GM12878 (cell line): ENCODE measurements around the gene MAFF. TPM values are rescaled to one million over a fixed set of nuclear protein-coding genes. Genes with fewer than 3 reads are reported as not detected.

ENCODE experiments used
- ATAC-seq: fragments of 200-7000 bp; cut with Tn5 transposase; 3 replicates; pipeline ENCODE4 v1.9.1; 2020; ENCODE audit warnings: mild to moderate bottlenecking, moderate library complexity
- BruUV-seq: library from RNA; stranded (reverse); fragments of 400-500 nt; replicated peaks from 2 replicates; lab custom pipeline; 2021; lab: Mats Ljungman, UMichigan
- CTCF ChIA-PET: fragments of 300-600 bp; sonication (Branson Sonifier 250); formaldehyde crosslinking; extraction: SDS; loops from one replicate; lab custom pipeline; 2021; ENCODE audit warnings: inconsistent platforms; lab: Yijun Ruan, JAX
- POLR2A ChIA-PET: fragments of 350-600 bp; formaldehyde crosslinking; extraction: SDS; loops from one replicate; lab custom pipeline; 2021; ENCODE audit warnings: inconsistent platforms; lab: Charles Lee
- RAD21 ChIA-PET: fragments of 300-600 bp; sonication (Branson Sonifier 250); formaldehyde crosslinking; loops from one replicate; lab custom pipeline; 2023; ENCODE audit warnings: antibody characterized with exemption; ENCODE audit not compliant: unreplicated experiment; lab: Charles Lee
- SMC1A ChIA-PET: fragments of 300-600 bp; sonication (Branson Sonifier 250); formaldehyde crosslinking; loops from one replicate; lab custom pipeline; 2023; ENCODE audit not compliant: unreplicated experiment, uncharacterized antibody; lab: Charles Lee
- DNase-seq: peaks from one replicate; pipeline ENCODE4 v3.0.0-alpha.2; 2011; ENCODE audit warnings: low read depth, low spot score
- FAIRE-seq: peaks from 3 replicates; lab custom pipeline; 2011; peaks lifted over from hg19 to GRCh38; lab: Jason Lieb, UNC
- H2AFZ ChIP-seq: 2 replicates; pipeline ENCODE4 v1.6.0; 2011; ENCODE audit warnings: low read depth, low read length, control low read depth; ENCODE audit not compliant: control insufficient read depth
- H3K27ac ChIP-seq: 2 replicates; pipeline ENCODE4 v1.5.1; 2011; ENCODE audit warnings: control low read depth; ENCODE audit not compliant: control insufficient read depth, insufficient read depth
- H3K27me3 ChIP-seq, 2 experiments: replicated peaks in 1 of 2; 2 replicates each; pipeline versions ENCODE4 v1.6.0 to v1.6.1; 2011; ENCODE audit warnings: low read length in 1 of 2; ENCODE audit not compliant: control insufficient read depth in 2 of 2, insufficient read depth in 2 of 2
- H3K36me3 ChIP-seq, 2 experiments: 2 replicates each; pipeline ENCODE4 v1.5.1; 2011; ENCODE audit warnings: low read length in 1 of 2; ENCODE audit not compliant: control insufficient read depth in 2 of 2, insufficient read depth in 2 of 2
- H3K4me1 ChIP-seq: 2 replicates; pipeline ENCODE4 v1.6.1; 2011; ENCODE audit warnings: mild to moderate bottlenecking, low read length, moderate library complexity, mixed read lengths; ENCODE audit not compliant: control insufficient read depth, insufficient read depth
- H3K4me2 ChIP-seq: 2 replicates; pipeline ENCODE4 v1.6.0; 2011; ENCODE audit warnings: control low read depth; ENCODE audit not compliant: control insufficient read depth, insufficient read depth
- H3K4me3 ChIP-seq: fragments of 200-600 bp; sonication (generic); 2 replicates; pipeline ENCODE4 v1.5.1; 2016
- H3K79me2 ChIP-seq: 2 replicates; pipeline ENCODE4 v1.6.0; 2011; ENCODE audit warnings: low read length; ENCODE audit not compliant: control insufficient read depth, insufficient read depth
- H3K9ac ChIP-seq: 2 replicates; pipeline ENCODE4 v1.8.0; 2011; ENCODE audit warnings: low read length, control low read depth, mixed read lengths; ENCODE audit not compliant: control insufficient read depth, insufficient read depth
- H3K9me3 ChIP-seq: replicated peaks from 3 replicates; pipeline ENCODE4 v1.5.1; 2011; ENCODE audit warnings: mild to moderate bottlenecking, low read length; ENCODE audit not compliant: control insufficient read depth, insufficient read depth
- H4K20me1 ChIP-seq: 2 replicates; pipeline ENCODE4 v1.6.0; 2011; ENCODE audit not compliant: control insufficient read depth, insufficient read depth
- CREM ChIP-seq: IDR thresholded peaks from 2 replicates; pipeline ENCODE4 v1.6.1; 2014; ENCODE audit warnings: antibody characterized with exemption, low read depth
- GABPA ChIP-seq: IDR thresholded peaks from 2 replicates; pipeline ENCODE4 v1.6.1; 2014; ENCODE audit warnings: antibody characterized with exemption, low read depth, mild to moderate bottlenecking, inconsistent platforms
- HDAC6 ChIP-seq: fragments of 200-600 bp; sonication (generic); IDR thresholded peaks from one replicate; pipeline ENCODE4 v1.8.0; 2017; ENCODE audit warnings: antibody characterized with exemption; ENCODE audit not compliant: unreplicated experiment
- IKZF2 ChIP-seq, 2 experiments: fragments of 450-650 bp; IDR thresholded peaks; 2 replicates each; pipeline ENCODE4 v1.6.1; 2017; ENCODE audit warnings: mild to moderate bottlenecking in 2 of 2, moderate library complexity in 2 of 2
- MXI1 ChIP-seq: fragments of 150-350 bp; IDR thresholded peaks from 2 replicates; pipeline ENCODE4 v1.6.1; 2011; ENCODE audit warnings: low read depth, mild to moderate bottlenecking, inconsistent platforms, low read length, improper control_type of control experiment
- MYB ChIP-seq: fragments of 150-350 bp; IDR thresholded peaks from 2 replicates; pipeline ENCODE4 v1.6.1; 2014; ENCODE audit warnings: mild to moderate bottlenecking, low read depth, low read length, borderline replicate concordance
- NBN ChIP-seq: fragments of 450-650 bp; IDR thresholded peaks from 2 replicates; pipeline ENCODE4 v1.6.1; 2016
- NFIC ChIP-seq: IDR thresholded peaks from 2 replicates; pipeline ENCODE4 v1.6.1; 2012; ENCODE audit warnings: low read depth, mild to moderate bottlenecking, inconsistent platforms, low read length, moderate library complexity
- NR2C1 ChIP-seq: fragments of 450-650 bp; IDR thresholded peaks from 2 replicates; pipeline ENCODE4 v1.6.1; 2017; ENCODE audit warnings: antibody characterized with exemption, mild to moderate bottlenecking, moderate library complexity
- PAX8 ChIP-seq: fragments of 450-650 bp; IDR thresholded peaks from 2 replicates; pipeline ENCODE4 v1.6.1; 2017; ENCODE audit warnings: mild to moderate bottlenecking, moderate library complexity
- PBX3 ChIP-seq: IDR thresholded peaks from 2 replicates; pipeline ENCODE4 v1.6.1; 2011; ENCODE audit warnings: mild to moderate bottlenecking, low read depth, low read length, moderate library complexity; ENCODE audit not compliant: insufficient replicate concordance
- PKNOX1 ChIP-seq: fragments of 450-650 bp; IDR thresholded peaks from 2 replicates; pipeline ENCODE4 v1.6.1; 2016; ENCODE audit warnings: mild to moderate bottlenecking
- RBBP5 ChIP-seq: fragments of 200-600 bp; sonication (generic); conservative IDR thresholded peaks from 2 replicates; pipeline ENCODE4 v1.6.1; 2016
- SREBF1 ChIP-seq: IDR thresholded peaks from 2 replicates; pipeline ENCODE4 v1.6.1; 2012; ENCODE audit warnings: mild to moderate bottlenecking, low read length
- SREBF2 ChIP-seq: IDR thresholded peaks from 2 replicates; pipeline ENCODE4 v1.6.1; 2012; ENCODE audit warnings: mild to moderate bottlenecking, low read length
- STAT3 ChIP-seq: IDR thresholded peaks from 2 replicates; pipeline ENCODE4 v1.6.1; 2011; ENCODE audit warnings: low read depth, low read length, improper control_type of control experiment
- YBX1 ChIP-seq: fragments of 450-650 bp; IDR thresholded peaks from 2 replicates; pipeline ENCODE4 v1.6.1; 2016; ENCODE audit warnings: antibody characterized with exemption
- YY1 ChIP-seq: IDR thresholded peaks from 2 replicates; pipeline ENCODE4 v1.6.1; 2011; ENCODE audit warnings: low read depth, mild to moderate bottlenecking, low read length
- ZNF622 ChIP-seq: fragments of 450-650 bp; IDR thresholded peaks from 2 replicates; pipeline ENCODE4 v1.6.1; 2017; ENCODE audit warnings: mild to moderate bottlenecking, inconsistent platforms
- WGBS: methylation state at CpG from one replicate; pipeline ENCODE4 v1.1.6; 2016; ENCODE audit warnings: low lambda C conversion rate; ENCODE audit not compliant: insufficient replicate concordance, insufficient coverage; ENCODE audit errors: missing lambda C conversion rate; 5-methylcytosine and 5-hydroxymethylcytosine counted together
- in situ Hi-C: fragments of 300-500 bp; cut with MboI; formaldehyde crosslinking; loops from 9 replicates; pipeline ENCODE4 v1.14.3; 2018; ENCODE audit warnings: mixed read lengths
- intact Hi-C: fragments of 100-400 bp; cut with micrococcal nuclease; formaldehyde crosslinking; loops from one replicate; pipeline ENCODE4 v1.14.2; 2022; ENCODE audit not compliant: unreplicated experiment
- polyA plus RNA-seq, 11 experiments: library from polyadenylated mRNA; depleted of rRNA in 4 of 11; unstranded in 6 of 11; stranded (reverse) in 5 of 11; fragments of >200 nt; fragmentation: Nextera tagmentation in 4 of 11; fragmentation: Illumina TruSeq in 1 of 11; extraction: Ambion mirVana in 4 of 11; extraction: Trizol in 1 of 11; gene quantifications; 1 replicate in 1 of 11; 2 replicates in 10 of 11; pipeline versions ENCODE4 v1.2.1 to v1.2.3, GENCODE V29; 2011 to 2016; ENCODE audit warnings: inconsistent platforms in 2 of 11, missing spikeins in 2 of 11, low read depth in 1 of 11
- total RNA-seq, 4 experiments: library from RNA; depleted of rRNA in 3 of 4; stranded (reverse); fragments of >200 nt in 3 of 4; fragmentation: Illumina TruSeq in 1 of 4; extraction: Trizol in 1 of 4; gene quantifications; 2 replicates each; pipeline versions ENCODE4 v1.2.1 to v1.2.3, GENCODE V29; 2013 to 2021
- TF ChIP-seq, protein P1 (sequence below): IDR thresholded peaks from 2 replicates; pipeline ENCODE4 v1.6.1; 2011; ENCODE audit warnings: low read depth, mild to moderate bottlenecking, low read length, moderate library complexity, borderline replicate concordance; ENCODE audit errors: extremely low read depth
- TF ChIP-seq, protein P2 (sequence below): IDR thresholded peaks from 2 replicates; pipeline ENCODE4 v1.6.1; 2011; ENCODE audit warnings: low read depth, low read length, improper control_type of control experiment, borderline replicate concordance

MAFF gene
- total and polyA plus RNA-seq, 10 of the 15 experiments (the other 5 are each of a cell fraction or from before 2014, with no cell fraction given): 0.22 to 2.3 (median 0.81) TPM; not detected in 1

- TF ChIP-seq GABPA (no peak), PKNOX1 (peak; percentile 28; the same call in 1 of the 2 replicates)
These were observed 11.7 kb downstream of the MAFF start (continued) for GRCh38 chr22:38213319-38213989.

DNA sequence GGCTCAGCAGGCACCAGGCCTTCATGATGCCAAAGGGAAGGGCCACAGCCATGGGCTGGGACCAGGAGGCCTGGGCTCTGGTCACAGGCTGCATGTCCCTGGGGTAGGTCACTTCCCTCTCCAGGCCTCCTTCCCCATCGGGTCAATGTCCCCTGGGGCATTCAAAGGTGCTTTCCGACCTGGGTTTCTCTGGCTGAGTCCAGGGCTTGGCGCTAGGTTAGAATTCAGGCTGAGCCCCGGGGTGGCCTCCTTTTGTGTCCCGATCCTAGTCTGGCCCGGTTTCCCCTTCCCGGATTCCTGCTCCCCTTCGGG, 12.2 kb downstream of the MAFF start:
- DNase-seq (no peak), ATAC-seq (peak; percentile 67), FAIRE-seq (no peak)
- Histone ChIP-seq H3K9me3 (no peaks in the 10 kb centered on the region), H3K27ac (peak overlapping the region; percentile 5; the same call in 1 of the 2 replicates), H3K4me3 (peak overlapping the region; percentile 58), H2AFZ (no peak overlapping the region), H3K36me3 (no peaks in the 10 kb centered on the region; a peak in 2 of 4 replicates), H3K79me2 (no peaks in the 10 kb centered on the region), H3K4me1 (peaks cover 44% of the 10 kb centered on the region), H4K20me1 (no peaks in the 10 kb centered on the region), H3K4me2 (no peak overlapping the region; the same call in none of the 2 replicates), H3K27me3 (no peaks in the 10 kb centered on the region), H3K9ac (peak overlapping the region; percentile 3; the same call in 1 of the 2 replicates)
- ChIA-PET POLR2A (interaction anchor here (1.0 to 1.7 kb wide), 5 partner anchors 9 to 492 kb away, joined by 3 to 10 read pairs (median 4); no protein-coding TSS in a partner anchor), SMC1A (interaction anchor here (1.2 to 4.3 kb wide), 5 partner anchors 10 to 114 kb away, joined by 3 to 20 read pairs (median 9); partner anchors contain the start of genes MAFF and PLA2G6), CTCF (interaction anchor here (0.9 to 2.0 kb wide), 5 partner anchors 16 to 162 kb away, joined by 3 to 7 read pairs (median 4); partner anchors contain the start of gene PICK1), RAD21 (interaction anchor here (0.8 to 3.4 kb wide), 6 partner anchors 11 to 115 kb away, joined by 3 to 13 read pairs (median 3); partner anchors contain the start of gene MAFF)
- BruUV-seq: no TSS peak
- WGBS: 5% methylated on average over 8 of the region's 8 CpGs
- in situ Hi-C loops (no loop called here), intact Hi-C loops (loop anchor here (5.0 to 10.0 kb wide), 3 partner anchors 37 to 99 kb away; partner anchors contain the start of gene BAIAP2L2)
- no peak for TF ChIP-seq SREBF1
- TF ChIP-seq ZNF622: no peak
- no peak for TF ChIP-seq NR2C1
- TF ChIP-seq, protein P1, sequence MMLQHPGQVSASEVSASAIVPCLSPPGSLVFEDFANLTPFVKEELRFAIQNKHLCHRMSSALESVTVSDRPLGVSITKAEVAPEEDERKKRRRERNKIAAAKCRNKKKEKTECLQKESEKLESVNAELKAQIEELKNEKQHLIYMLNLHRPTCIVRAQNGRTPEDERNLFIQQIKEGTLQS: no peak
- no peak for TF ChIP-seq RBBP5
- no peak for TF ChIP-seq CREM
- TF ChIP-seq SREBF2: no peak
- peak; percentile 33 to 39; a peak in 2 of 4 replicates for TF ChIP-seq IKZF2 (IDR thresholded peaks at IDR 0.05)
- TF ChIP-seq HDAC6: no peak
- TF ChIP-seq NFIC: no peak
- no peak for TF ChIP-seq MXI1
- TF ChIP-seq YBX1: no peak
- no peak for TF ChIP-seq PAX8
- TF ChIP-seq, protein P2, sequence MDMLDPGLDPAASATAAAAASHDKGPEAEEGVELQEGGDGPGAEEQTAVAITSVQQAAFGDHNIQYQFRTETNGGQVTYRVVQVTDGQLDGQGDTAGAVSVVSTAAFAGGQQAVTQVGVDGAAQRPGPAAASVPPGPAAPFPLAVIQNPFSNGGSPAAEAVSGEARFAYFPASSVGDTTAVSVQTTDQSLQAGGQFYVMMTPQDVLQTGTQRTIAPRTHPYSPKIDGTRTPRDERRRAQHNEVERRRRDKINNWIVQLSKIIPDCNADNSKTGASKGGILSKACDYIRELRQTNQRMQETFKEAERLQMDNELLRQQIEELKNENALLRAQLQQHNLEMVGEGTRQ: no peak
- TF ChIP-seq NBN: no peak
- TF ChIP-seq STAT3: no peak
- TF ChIP-seq MYB: no peak
- TF ChIP-seq YY1: no peak
- TF ChIP-seq PBX3: no peak
